ENCODE data around the gene ACTL6B.
A peak's percentile ranks its signal among the peaks of the same experiment; 100 is the strongest.
"Not testable (repeated sequence)": the region's sequence is repeated elsewhere in the genome, so short reads cannot be mapped to it uniquely, and the experiment has no call there.

The ACTL6B gene

GRCh38 chr7:100655908-100656674, at the start of gene ACTL6B:
ACTL6B (minus strand) TSS chr7:100656448; CDS start chr7:100656354, 94 bp downstream.
- DNase-seq: peak; percentile 82

- peak; percentile 90 for DNase-seq
Observed at GRCh38 chr7:100705320-100705752, 49.1 kb upstream of the ACTL6B start.

- not testable (repeated sequence) for DNase-seq
Observed at GRCh38 chr7:100701089-100701488, 44.8 kb upstream of the ACTL6B start.

GRCh38 chr7:100699018-100699417, 42.8 kb upstream of the ACTL6B start:
- no peak for DNase-seq

GRCh38 chr7:100696123-100696521, 39.9 kb upstream of the ACTL6B start:
- no peak for DNase-seq

GRCh38 chr7:100694098-100694745, 38.0 kb upstream of the ACTL6B start, which contains the start of gene GIGYF1:
GIGYF1 (minus strand) TSS chr7:100694250; CDS start chr7:100688238, 6,012 bp downstream.
- peak; percentile 82 for DNase-seq

GRCh38 chr7:100693312-100694097, 37.3 kb upstream of the ACTL6B start:
- DNase-seq: no peak

- DNase-seq: no peak
Observed at GRCh38 chr7:100692578-100692961, 36.3 kb upstream of the ACTL6B start.

- peak; percentile 83 for DNase-seq
Observed at GRCh38 chr7:100691676-100692577, 35.7 kb upstream of the ACTL6B start.

- no peak for DNase-seq
Observed at GRCh38 chr7:100689230-100690135, 33.2 kb upstream of the ACTL6B start.

GRCh38 chr7:100688326-100688860, 32.1 kb upstream of the ACTL6B start:
- DNase-seq: no peak

- DNase-seq: no peak
Observed at GRCh38 chr7:100687751-100688300, 31.6 kb upstream of the ACTL6B start.

- no peak for DNase-seq
Observed at GRCh38 chr7:100687261-100687660, 31.0 kb upstream of the ACTL6B start.

GRCh38 chr7:100686822-100687211, 30.6 kb upstream of the ACTL6B start:
- DNase-seq: no peak

- no peak for DNase-seq
Observed at GRCh38 chr7:100686201-100686821, 30.1 kb upstream of the ACTL6B start.

- DNase-seq: no peak
Observed at GRCh38 chr7:100685631-100686145, 29.4 kb upstream of the ACTL6B start.

GRCh38 chr7:100685049-100685605, 28.9 kb upstream of the ACTL6B start:
- no peak for DNase-seq

- no peak for DNase-seq
Observed at GRCh38 chr7:100684534-100685042, 28.3 kb upstream of the ACTL6B start.

All from femur (tissue), 1 donor.